ENCODE data around the gene PNCK.

- TF ChIP-seq, protein P1, sequence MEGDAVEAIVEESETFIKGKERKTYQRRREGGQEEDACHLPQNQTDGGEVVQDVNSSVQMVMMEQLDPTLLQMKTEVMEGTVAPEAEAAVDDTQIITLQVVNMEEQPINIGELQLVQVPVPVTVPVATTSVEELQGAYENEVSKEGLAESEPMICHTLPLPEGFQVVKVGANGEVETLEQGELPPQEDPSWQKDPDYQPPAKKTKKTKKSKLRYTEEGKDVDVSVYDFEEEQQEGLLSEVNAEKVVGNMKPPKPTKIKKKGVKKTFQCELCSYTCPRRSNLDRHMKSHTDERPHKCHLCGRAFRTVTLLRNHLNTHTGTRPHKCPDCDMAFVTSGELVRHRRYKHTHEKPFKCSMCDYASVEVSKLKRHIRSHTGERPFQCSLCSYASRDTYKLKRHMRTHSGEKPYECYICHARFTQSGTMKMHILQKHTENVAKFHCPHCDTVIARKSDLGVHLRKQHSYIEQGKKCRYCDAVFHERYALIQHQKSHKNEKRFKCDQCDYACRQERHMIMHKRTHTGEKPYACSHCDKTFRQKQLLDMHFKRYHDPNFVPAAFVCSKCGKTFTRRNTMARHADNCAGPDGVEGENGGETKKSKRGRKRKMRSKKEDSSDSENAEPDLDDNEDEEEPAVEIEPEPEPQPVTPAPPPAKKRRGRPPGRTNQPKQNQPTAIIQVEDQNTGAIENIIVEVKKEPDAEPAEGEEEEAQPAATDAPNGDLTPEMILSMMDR (conservative IDR thresholded peaks at IDR 0.05; ENCODE audit: low read depth in 2 of 2) = no peak
- no peak for TF ChIP-seq NANOG (IDR thresholded peaks at IDR 0.05; ENCODE audit: borderline replicate concordance)
- TF ChIP-seq POLR2AphosphoS5 (IDR thresholded peaks at IDR 0.05; ENCODE audit: low read depth) = no peak
- no peak for TF ChIP-seq EZH2phosphoT487 (IDR thresholded peaks at IDR 0.05; ENCODE audit: unreplicated experiment)
Observed at GRCh38 chrX:153702336-153703035, 28.9 kb upstream of the PNCK start.

Measured in GM23338 (cell line).